Measurements from ENCODE around the gene CLHC1.
"Not testable (repeated sequence)": the region's sequence is repeated elsewhere in the genome, so short reads cannot be mapped to it uniquely, and the experiment has no call there.

Gene CLHC1

GRCh38 chr2:55232084-55232862, at the start of gene CLHC1, which contains the start of gene RPS27A:
Gene CLHC1 (minus strand): TSS chr2:55232293. CDS start chr2:55222411, 9,882 bp downstream.
Gene RPS27A (plus strand): TSS chr2:55232688. CDS start chr2:55232825, 137 bp downstream.
- peak; percentile 83 for DNase-seq (ENCODE audit: low read depth)

- not testable (repeated sequence) for DNase-seq (ENCODE audit: low read depth)
Observed at GRCh38 chr2:55280851-55281546, 48.9 kb upstream of the CLHC1 start.

- not testable (repeated sequence) for DNase-seq (ENCODE audit: low read depth)
Observed at GRCh38 chr2:55279859-55280424, 47.8 kb upstream of the CLHC1 start.

- not testable (repeated sequence) for DNase-seq (ENCODE audit: low read depth)
Observed at GRCh38 chr2:55279214-55279835, 47.2 kb upstream of the CLHC1 start.

GRCh38 chr2:55277310-55277709, 45.2 kb upstream of the CLHC1 start:
- DNase-seq (ENCODE audit: low read depth): no peak

GRCh38 chr2:55274346-55274745, 42.3 kb upstream of the CLHC1 start:
- not testable (repeated sequence) for DNase-seq (ENCODE audit: low read depth)

- DNase-seq (ENCODE audit: low read depth): no peak
Observed at GRCh38 chr2:55269645-55269990, 37.5 kb upstream of the CLHC1 start.

GRCh38 chr2:55268907-55269644, 37.0 kb upstream of the CLHC1 start, which contains the start of gene MTIF2:
Gene MTIF2 (minus strand): TSS chr2:55269231. CDS start chr2:55263858, 5,373 bp downstream.
- peak; percentile 87 for DNase-seq (ENCODE audit: low read depth)

- DNase-seq (ENCODE audit: low read depth): no peak
Observed at GRCh38 chr2:55268288-55268906, 36.3 kb upstream of the CLHC1 start.

- not testable (repeated sequence) for DNase-seq (ENCODE audit: low read depth)
Observed at GRCh38 chr2:55259586-55259985, 27.5 kb upstream of the CLHC1 start.

GRCh38 chr2:55252832-55253231, 20.7 kb upstream of the CLHC1 start:
- no peak for DNase-seq (ENCODE audit: low read depth)

GRCh38 chr2:55247025-55247424, 14.9 kb upstream of the CLHC1 start:
- DNase-seq (ENCODE audit: low read depth): no peak

GRCh38 chr2:55245411-55245810, 13.3 kb upstream of the CLHC1 start:
- DNase-seq (ENCODE audit: low read depth): no peak

- DNase-seq (ENCODE audit: low read depth): no peak
Observed at GRCh38 chr2:55242617-55243016, 10.5 kb upstream of the CLHC1 start.

GRCh38 chr2:55241582-55241981, 9.5 kb upstream of the CLHC1 start:
- not testable (repeated sequence) for DNase-seq (ENCODE audit: low read depth)

GRCh38 chr2:55239656-55240222, 7.6 kb upstream of the CLHC1 start:
- DNase-seq (ENCODE audit: low read depth): no peak

- DNase-seq (ENCODE audit: low read depth): no peak
Observed at GRCh38 chr2:55236992-55237543, 5.0 kb upstream of the CLHC1 start.

- DNase-seq (ENCODE audit: low read depth): no peak
Observed at GRCh38 chr2:55235724-55236538, 3.8 kb upstream of the CLHC1 start.

GRCh38 chr2:55233658-55233940, 1.5 kb upstream of the CLHC1 start:
- DNase-seq (ENCODE audit: low read depth): no peak

Data from stimulated activated CD8-positive, alpha-beta memory T cell treated with anti-CD3 and anti-CD28 coated beads, Interleukin-15, amount 100 ng/mL, for 24 hours (primary cell).